Fibroblast of the aortic adventitia (primary cell): ENCODE data around the gene SWI5. TPM values are rescaled to one million over a fixed set of nuclear protein-coding genes. Genes with fewer than 3 reads are reported as not detected.
"Not testable (repeated sequence)": the region's sequence is repeated elsewhere in the genome, so short reads cannot be mapped to it uniquely, and the experiment has no call there.

Experiments
- DNase-seq: peaks from one replicate; pipeline ENCODE4 v3.0.0-alpha.2; 2010; ENCODE audit warnings: low read depth
- H3K4me3 ChIP-seq: 2 replicates; pipeline ENCODE4 v1.5.1; 2011; ENCODE audit warnings: low read depth, mild to moderate bottlenecking, control low read depth, low read length, moderate library complexity
- CTCF ChIP-seq: IDR thresholded peaks from 2 replicates; pipeline ENCODE4 v1.5.1; 2011; ENCODE audit warnings: mild to moderate bottlenecking, low read length, control low read depth, inconsistent platforms; ENCODE audit not compliant: insufficient read depth
- total RNA-seq: library from RNA; depleted of rRNA; stranded (reverse); fragments of >200 nt; gene quantifications from 2 replicates; pipeline ENCODE4 v1.2.3, GENCODE V29; 2012; ENCODE audit warnings: low replicate concordance

Gene SWI5
- total RNA-seq = 21.5 and 35.2 TPM in 2 replicates

GRCh38 chr9:128276008-128276573 is at the start of gene SWI5:
TSS of gene SWI5 (plus strand) at chr9:128276276.
- H3K4me3 ChIP-seq = peak within 1 kb of the TSS; percentile 90
- no peak for TF ChIP-seq CTCF
- peak; percentile 100 for DNase-seq

GRCh38 chr9:128226412-128226801 is 49.7 kb upstream of the SWI5 start:
- TF ChIP-seq CTCF = no peak
- H3K4me3 ChIP-seq = no peak overlapping the region
- DNase-seq = no peak

GRCh38 chr9:128230897-128231296 is 45.2 kb upstream of the SWI5 start:
- not testable (repeated sequence) for DNase-seq, H3K4me3 ChIP-seq

- no peak overlapping the region for H3K4me3 ChIP-seq
- no peak for TF ChIP-seq CTCF
- no peak for DNase-seq
Observed at GRCh38 chr9:128231638-128232527, 44.2 kb upstream of the SWI5 start.

GRCh38 chr9:128232528-128233428 is 43.3 kb upstream of the SWI5 start:
- no peak overlapping the region for H3K4me3 ChIP-seq
- no peak for TF ChIP-seq CTCF
- DNase-seq = no peak

- H3K4me3 ChIP-seq = no peak overlapping the region
- TF ChIP-seq CTCF = no peak
- DNase-seq = no peak
Observed at GRCh38 chr9:128233817-128234406, 42.2 kb upstream of the SWI5 start.
